HG03060 (cell line): Measurements from ENCODE around the gene NUP153.
A peak's percentile ranks its signal among the peaks of the same experiment; 100 is the strongest.
"Not testable (repeated sequence)": the region's sequence is repeated elsewhere in the genome, so short reads cannot be mapped to it uniquely, and the experiment has no call there.

Experiments
- ATAC-seq: cut with Tn5 transposase; IDR thresholded peaks from one replicate; pipeline ENCODE4 v1.9.1; 2021; ENCODE audit warnings: low read depth, moderate number of reproducible peaks; ENCODE audit not compliant: unreplicated experiment

The NUP153 gene

GRCh38 chr6:17621003-17621402, 85.7 kb downstream of the NUP153 start:
- peak; percentile 65 for ATAC-seq

GRCh38 chr6:17615794-17616193, 90.9 kb downstream of the NUP153 start:
- no peak for ATAC-seq

GRCh38 chr6:17612048-17612447, 94.7 kb downstream of the NUP153 start:
- no peak for ATAC-seq

GRCh38 chr6:17610835-17611234, 95.9 kb downstream of the NUP153 start:
- ATAC-seq = no peak

- no peak for ATAC-seq
Observed at GRCh38 chr6:17606606-17607005, 100.1 kb downstream of the NUP153 start.

- ATAC-seq = no peak
Observed at GRCh38 chr6:17602888-17603287, 103.8 kb downstream of the NUP153 start.

GRCh38 chr6:17601386-17601703, 105.4 kb downstream of the NUP153 start:
- no peak for ATAC-seq

- ATAC-seq = peak; percentile 28
Observed at GRCh38 chr6:17600527-17601385, 106.0 kb downstream of the NUP153 start.

- ATAC-seq = peak; percentile 35
Observed at GRCh38 chr6:17599877-17600526, 106.7 kb downstream of the NUP153 start, which contains the start of gene FAM8A1. TSS of gene FAM8A1 (plus strand) at chr6:17600302. CDS start at chr6:17600410, 108 bp downstream.

- no peak for ATAC-seq
Observed at GRCh38 chr6:17596085-17596484, 110.6 kb downstream of the NUP153 start.

- no peak for ATAC-seq
Observed at GRCh38 chr6:17593246-17593645, 113.5 kb downstream of the NUP153 start.

GRCh38 chr6:17591287-17591686, 115.4 kb downstream of the NUP153 start:
- no peak for ATAC-seq

- no peak for ATAC-seq
Observed at GRCh38 chr6:17589406-17590096, 117.2 kb downstream of the NUP153 start.

GRCh38 chr6:17588011-17588410, 118.7 kb downstream of the NUP153 start:
- ATAC-seq = no peak

GRCh38 chr6:17586623-17587022, 120.1 kb downstream of the NUP153 start:
- ATAC-seq = not testable (repeated sequence)

- no peak for ATAC-seq
Observed at GRCh38 chr6:17585766-17586490, 120.8 kb downstream of the NUP153 start.

GRCh38 chr6:17584241-17584803, 122.4 kb downstream of the NUP153 start:
- ATAC-seq = peak; percentile 50

GRCh38 chr6:17583811-17584210, 122.9 kb downstream of the NUP153 start:
- ATAC-seq = no peak

- not testable (repeated sequence) for ATAC-seq
Observed at GRCh38 chr6:17581282-17581681, 125.4 kb downstream of the NUP153 start.

- no peak for ATAC-seq
Observed at GRCh38 chr6:17580518-17581048, 126.1 kb downstream of the NUP153 start.
